ENCODE data around the gene PPME1.

The PPME1 gene

DNA sequence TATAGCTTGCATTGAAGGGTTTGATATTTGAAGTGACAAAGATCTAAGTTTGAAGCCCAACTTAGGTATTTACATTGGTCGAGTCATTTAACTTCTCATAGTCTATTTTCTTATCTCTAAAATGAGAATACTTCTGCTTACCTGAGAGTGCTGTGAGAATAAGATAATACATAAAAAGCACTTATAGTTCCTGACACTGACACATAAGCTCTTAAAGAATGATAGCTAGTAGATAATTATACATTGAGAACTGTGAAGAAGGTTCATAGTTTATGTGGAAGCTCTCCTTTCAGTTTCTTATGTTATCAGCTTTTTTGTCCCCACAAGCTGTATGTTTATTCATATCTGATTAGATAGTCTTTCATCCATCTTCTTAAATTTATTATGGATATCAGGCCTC, 4.8 kb downstream of the PPME1 start:
- TF ChIP-seq, protein P1, sequence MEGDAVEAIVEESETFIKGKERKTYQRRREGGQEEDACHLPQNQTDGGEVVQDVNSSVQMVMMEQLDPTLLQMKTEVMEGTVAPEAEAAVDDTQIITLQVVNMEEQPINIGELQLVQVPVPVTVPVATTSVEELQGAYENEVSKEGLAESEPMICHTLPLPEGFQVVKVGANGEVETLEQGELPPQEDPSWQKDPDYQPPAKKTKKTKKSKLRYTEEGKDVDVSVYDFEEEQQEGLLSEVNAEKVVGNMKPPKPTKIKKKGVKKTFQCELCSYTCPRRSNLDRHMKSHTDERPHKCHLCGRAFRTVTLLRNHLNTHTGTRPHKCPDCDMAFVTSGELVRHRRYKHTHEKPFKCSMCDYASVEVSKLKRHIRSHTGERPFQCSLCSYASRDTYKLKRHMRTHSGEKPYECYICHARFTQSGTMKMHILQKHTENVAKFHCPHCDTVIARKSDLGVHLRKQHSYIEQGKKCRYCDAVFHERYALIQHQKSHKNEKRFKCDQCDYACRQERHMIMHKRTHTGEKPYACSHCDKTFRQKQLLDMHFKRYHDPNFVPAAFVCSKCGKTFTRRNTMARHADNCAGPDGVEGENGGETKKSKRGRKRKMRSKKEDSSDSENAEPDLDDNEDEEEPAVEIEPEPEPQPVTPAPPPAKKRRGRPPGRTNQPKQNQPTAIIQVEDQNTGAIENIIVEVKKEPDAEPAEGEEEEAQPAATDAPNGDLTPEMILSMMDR (IDR thresholded peaks at IDR 0.05; ENCODE audit: borderline replicate concordance, control extremely low read depth, extremely low read depth, insufficient read depth, missing control alignments) = no peak
- DNase-seq (ENCODE audit: low spot score) = no peak
- in situ Hi-C loops (cut with MboI; ENCODE audit: low sequenced_read_pairs, unreplicated experiment) = no loop called here

DNA sequence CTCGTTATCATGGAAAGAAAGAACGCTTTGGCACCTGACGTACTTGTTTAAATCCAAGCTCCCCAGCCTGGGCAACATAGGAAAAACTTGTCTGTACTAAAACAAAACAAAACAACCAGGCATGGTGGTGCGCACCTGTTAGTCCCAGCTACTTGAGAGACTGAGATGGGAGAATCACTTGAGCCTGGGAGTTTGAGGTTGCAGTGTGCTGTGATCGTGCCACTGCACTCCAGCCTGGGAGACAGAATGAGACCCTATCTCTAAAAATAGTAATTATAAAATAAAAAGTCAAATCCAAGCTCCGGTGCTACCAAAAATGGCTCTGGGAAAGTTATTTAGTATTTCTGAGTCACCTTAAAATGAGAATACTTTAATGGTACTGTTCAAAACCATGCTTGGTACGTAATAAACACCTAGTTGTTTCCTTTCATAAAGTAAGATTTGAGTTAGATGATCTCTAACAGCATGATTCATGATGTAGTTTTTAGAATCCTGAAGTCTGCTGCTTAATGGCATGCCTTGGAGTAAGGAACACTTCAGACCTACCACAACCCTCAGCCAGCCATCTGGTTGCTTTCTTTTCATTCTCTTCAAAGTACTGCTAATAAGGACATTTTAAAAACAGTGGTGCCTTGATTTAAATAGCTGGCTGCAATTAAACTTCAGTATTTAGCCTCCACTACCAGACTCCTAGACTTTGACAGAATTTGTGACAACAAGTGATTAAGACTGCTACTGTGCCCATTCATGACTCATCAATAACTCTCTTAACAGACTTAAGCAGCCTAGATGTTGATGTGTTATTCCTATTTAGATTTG, 8.4 kb downstream of the PPME1 start:
- TF ChIP-seq, protein P1 (IDR thresholded peaks at IDR 0.05; ENCODE audit: borderline replicate concordance, control extremely low read depth, extremely low read depth, insufficient read depth, missing control alignments) = no peak
- in situ Hi-C loops (cut with MboI; ENCODE audit: low sequenced_read_pairs, unreplicated experiment) = no loop called here
- DNase-seq (ENCODE audit: low spot score) = no peak

DNA sequence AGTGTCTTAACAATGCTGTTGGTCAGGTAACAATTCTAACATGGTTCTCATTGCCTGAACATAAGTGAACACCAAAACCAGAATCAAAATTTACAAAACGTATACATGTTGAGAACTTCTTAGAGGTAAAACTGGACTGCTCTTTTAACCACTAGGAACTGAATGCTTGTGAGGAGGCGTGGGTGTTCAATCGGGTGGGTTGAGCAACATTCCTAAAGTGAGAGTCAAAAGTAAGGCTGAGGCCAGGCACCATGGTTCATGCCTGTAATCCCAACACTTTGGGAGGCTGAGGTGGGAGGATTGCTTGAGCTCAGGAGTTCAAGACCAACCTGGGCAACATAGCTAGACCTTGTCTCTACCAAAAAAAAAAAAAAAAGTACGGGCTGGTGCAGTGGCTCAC, 11.5 kb downstream of the PPME1 start:
- no peak for DNase-seq (ENCODE audit: low spot score)
- in situ Hi-C loops (cut with MboI; ENCODE audit: low sequenced_read_pairs, unreplicated experiment) = no loop called here

DNA sequence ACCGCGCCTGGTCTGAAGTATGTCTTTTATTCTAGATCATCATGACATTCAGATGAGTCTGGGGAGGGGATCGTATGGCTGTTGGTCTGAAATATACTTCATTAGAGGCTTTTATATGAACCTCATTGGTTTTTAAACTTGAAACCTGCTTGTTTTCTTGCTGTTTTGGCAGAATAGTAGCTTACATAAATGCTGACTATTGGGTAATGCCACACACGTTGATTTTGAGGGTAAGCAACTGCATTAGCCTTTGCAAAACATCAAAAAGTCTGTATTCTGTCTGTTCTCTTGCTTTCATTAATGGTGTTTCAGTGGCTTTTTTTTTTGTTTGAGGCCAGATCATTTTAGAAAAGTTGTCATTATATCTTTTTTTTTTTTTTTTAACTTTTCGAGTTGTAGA, 14.2 kb downstream of the PPME1 start:
- DNase-seq (ENCODE audit: low spot score) = no peak
- TF ChIP-seq, protein P1 (IDR thresholded peaks at IDR 0.05; ENCODE audit: borderline replicate concordance, control extremely low read depth, extremely low read depth, insufficient read depth, missing control alignments) = no peak
- in situ Hi-C loops (cut with MboI; ENCODE audit: low sequenced_read_pairs, unreplicated experiment) = no loop called here

More for the DNA sequence above, 11.5 kb downstream of the PPME1 start:
- TF ChIP-seq, protein P1 (IDR thresholded peaks at IDR 0.05; ENCODE audit: borderline replicate concordance, control extremely low read depth, extremely low read depth, insufficient read depth, missing control alignments) = no peak

DNA sequence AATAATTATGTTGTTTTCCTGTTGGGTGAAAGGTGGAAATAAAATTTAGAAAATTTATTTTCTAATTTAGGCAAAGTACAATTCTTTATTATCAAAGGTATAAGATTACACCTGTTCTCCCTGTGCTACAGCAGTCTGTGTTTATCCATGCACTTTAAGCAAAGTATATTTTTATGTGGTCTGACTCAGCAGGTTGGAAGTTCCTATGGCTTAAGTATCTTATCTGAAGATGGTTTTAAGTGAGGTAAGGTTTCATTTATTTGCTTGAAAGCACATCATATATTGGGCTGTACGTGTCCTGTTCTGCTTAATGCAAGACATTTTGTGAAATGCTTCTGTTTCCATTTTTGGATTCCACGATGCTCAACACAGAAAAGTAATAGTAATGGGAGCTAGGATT, 14.6 kb downstream of the PPME1 start:
- DNase-seq (ENCODE audit: low spot score) = no peak
- in situ Hi-C loops (cut with MboI; ENCODE audit: low sequenced_read_pairs, unreplicated experiment) = no loop called here
- TF ChIP-seq, protein P1 (IDR thresholded peaks at IDR 0.05; ENCODE audit: borderline replicate concordance, control extremely low read depth, extremely low read depth, insufficient read depth, missing control alignments) = no peak

DNA sequence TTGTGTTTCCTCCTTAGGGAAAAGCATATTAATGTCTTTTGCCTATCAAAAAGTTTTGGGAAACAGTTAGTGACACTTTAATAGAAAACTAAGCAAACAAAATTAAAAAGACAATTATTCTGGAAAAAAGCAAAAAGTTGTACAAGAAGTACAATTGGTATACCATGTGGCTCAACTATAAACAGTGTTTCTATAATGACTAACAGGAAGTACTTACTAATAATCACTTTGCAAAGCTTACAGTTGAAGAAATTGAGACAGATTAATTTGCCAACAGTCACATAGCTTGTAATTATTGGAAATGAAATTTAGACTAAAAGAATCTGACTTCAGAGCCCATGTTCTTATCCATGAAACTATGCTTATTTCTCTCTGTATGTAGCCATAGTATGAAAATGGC, 24.7 kb downstream of the PPME1 start:
- TF ChIP-seq, protein P1 (IDR thresholded peaks at IDR 0.05; ENCODE audit: borderline replicate concordance, control extremely low read depth, extremely low read depth, insufficient read depth, missing control alignments) = no peak
- in situ Hi-C loops (cut with MboI; ENCODE audit: low sequenced_read_pairs, unreplicated experiment) = no loop called here
- DNase-seq (ENCODE audit: low spot score) = no peak

All from GM13976 (cell line).